NK-92 treated with Interleukin-12 subunit alpha and Interleukin-12 subunit beta, amount 100 ng/mL, for 24 hours (cell line): Measurements from ENCODE around the gene BEST4.
"Not testable (repeated sequence)": the region's sequence is repeated elsewhere in the genome, so short reads cannot be mapped to it uniquely, and the experiment has no call there.

Experiments used
- DNase-seq: peaks from one replicate; lab custom pipeline; 2025; lab: John Stamatoyannopoulos, UW

The BEST4 gene

GRCh38 chr1:44819608-44820327, 31.8 kb upstream of the BEST4 start:
- peak; percentile 86 for DNase-seq

- DNase-seq = no peak
Measured at GRCh38 chr1:44819196-44819607, 31.2 kb upstream of the BEST4 start.

- DNase-seq = no peak
Measured at GRCh38 chr1:44817771-44818495, 30.0 kb upstream of the BEST4 start.

GRCh38 chr1:44817307-44817706, 29.3 kb upstream of the BEST4 start:
- DNase-seq = no peak

GRCh38 chr1:44815926-44816325, 28.0 kb upstream of the BEST4 start:
- not testable (repeated sequence) for DNase-seq

- DNase-seq = no peak
Measured at GRCh38 chr1:44812822-44813543, 25.0 kb upstream of the BEST4 start.

GRCh38 chr1:44811234-44811633, 23.3 kb upstream of the BEST4 start:
- no peak for DNase-seq

- DNase-seq = not testable (repeated sequence)
Measured at GRCh38 chr1:44810762-44811105, 22.8 kb upstream of the BEST4 start.

GRCh38 chr1:44810101-44810761, 22.3 kb upstream of the BEST4 start:
- no peak for DNase-seq

- DNase-seq = peak; percentile 77
Measured at GRCh38 chr1:44808938-44809917, 21.3 kb upstream of the BEST4 start.

GRCh38 chr1:44808063-44808937, 20.3 kb upstream of the BEST4 start, which contains the start of gene BTBD19:
BTBD19 (plus strand) TSS chr1:44808523; CDS start chr1:44808821, 298 bp downstream.
- DNase-seq = no peak

GRCh38 chr1:44807364-44808062, 19.5 kb upstream of the BEST4 start:
- DNase-seq = peak; percentile 31

- no peak for DNase-seq
Measured at GRCh38 chr1:44806704-44807363, 18.9 kb upstream of the BEST4 start, which contains the start of gene DYNLT4. DYNLT4 (minus strand) TSS chr1:44807351; CDS start chr1:44806668, 683 bp downstream.

GRCh38 chr1:44806025-44806703, 18.2 kb upstream of the BEST4 start:
- no peak for DNase-seq

- DNase-seq = no peak
Measured at GRCh38 chr1:44805311-44806024, 17.5 kb upstream of the BEST4 start.

- no peak for DNase-seq
Measured at GRCh38 chr1:44803312-44804095, 15.5 kb upstream of the BEST4 start.

- DNase-seq = no peak
Measured at GRCh38 chr1:44803062-44803311, 15.0 kb upstream of the BEST4 start.
